ENCODE results near the gene TMEM41B.

- peak in 1 of 7 experiments; percentile 4 for TF ChIP-seq CTCF (IDR thresholded peaks at IDR 0.05)
- TF ChIP-seq POLR2A (IDR thresholded peaks at IDR 0.05) = no peak
These were observed 54.2 kb downstream of the TMEM41B start for GRCh38 chr11:9259981-9260837.
